GM18505 (cell line): ENCODE measurements around the gene SPATA2L.
A peak's percentile ranks its signal among the peaks of the same experiment; 100 is the strongest.

ENCODE experiments used
- ATAC-seq: cut with Tn5 transposase; IDR thresholded peaks from one replicate; pipeline ENCODE4 v1.9.1; 2021; ENCODE audit not compliant: unreplicated experiment
- POLR2A ChIP-seq: IDR thresholded peaks from 4 replicates; pipeline ENCODE4 v1.6.1; 2011; ENCODE audit warnings: borderline replicate concordance; ENCODE audit not compliant: insufficient read depth, insufficient read length; ENCODE audit errors: extremely low read depth

SPATA2L gene

GRCh38 chr16:89736554-89736953 is 35.0 kb upstream of the SPATA2L start:
- TF ChIP-seq POLR2A, result no peak
- no peak for ATAC-seq

DNA sequence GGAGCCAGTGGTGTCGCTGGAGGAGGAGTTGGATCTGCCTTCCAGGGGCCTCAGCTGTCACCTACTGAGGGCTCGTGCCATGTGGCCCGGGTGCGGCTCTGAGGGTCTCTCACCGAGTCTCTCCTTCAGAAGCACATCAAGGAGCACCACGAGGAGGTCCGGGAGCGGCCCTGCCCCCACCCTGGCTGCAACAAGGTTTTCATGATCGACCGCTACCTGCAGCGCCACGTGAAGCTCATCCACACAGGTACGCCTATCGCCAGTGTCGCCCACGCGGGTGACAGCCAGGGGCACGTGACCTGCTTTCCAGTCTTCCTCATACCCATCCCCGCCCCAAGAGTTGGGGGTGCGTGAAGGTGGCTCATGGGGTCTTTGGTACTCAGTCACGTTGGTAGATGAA is 32.3 kb upstream of the SPATA2L start:
- no peak for TF ChIP-seq POLR2A
- no peak for ATAC-seq

DNA sequence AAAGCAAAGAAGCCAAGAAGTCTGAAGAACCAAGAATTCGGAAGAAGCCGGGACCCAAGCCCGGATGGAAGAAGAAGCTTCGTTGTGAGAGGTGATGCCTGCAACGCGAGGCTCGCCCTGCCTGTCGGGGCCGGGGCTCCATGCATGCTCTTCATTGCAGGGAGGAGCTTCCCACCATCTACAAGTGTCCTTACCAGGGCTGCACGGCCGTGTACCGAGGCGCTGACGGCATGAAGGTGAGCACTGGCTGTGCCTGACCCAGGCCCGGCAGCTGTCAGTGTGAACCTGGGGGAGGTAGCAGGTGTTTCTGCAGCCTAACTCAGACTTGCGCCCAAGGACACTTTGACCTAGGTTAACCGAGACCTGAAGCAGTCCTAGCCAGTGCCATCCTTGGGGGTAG is 31.8 kb upstream of the SPATA2L start:
- TF ChIP-seq POLR2A, result no peak
- ATAC-seq, result no peak

DNA sequence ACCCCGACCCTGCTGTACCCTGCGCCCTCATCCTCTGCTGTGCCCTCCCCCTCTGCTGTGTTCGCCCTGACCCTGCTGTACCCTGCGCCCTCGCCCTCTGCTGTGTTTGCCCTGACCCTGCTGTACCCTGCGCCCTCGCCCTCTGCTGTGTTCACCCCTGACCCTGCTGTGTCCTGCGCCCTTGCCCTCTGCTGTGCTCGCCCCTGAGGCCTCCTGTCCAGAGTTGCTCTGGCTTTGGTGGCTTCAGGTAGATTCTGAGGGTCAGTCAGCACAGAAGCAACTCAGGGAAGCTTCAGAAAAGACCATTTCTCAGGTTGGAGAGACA is 31.4 kb upstream of the SPATA2L start:
- no peak for ATAC-seq
- peak; percentile 25 for TF ChIP-seq POLR2A

GRCh38 chr16:89732142-89732917 is 30.8 kb upstream of the SPATA2L start:
- no peak for ATAC-seq
- TF ChIP-seq POLR2A, result no peak

DNA sequence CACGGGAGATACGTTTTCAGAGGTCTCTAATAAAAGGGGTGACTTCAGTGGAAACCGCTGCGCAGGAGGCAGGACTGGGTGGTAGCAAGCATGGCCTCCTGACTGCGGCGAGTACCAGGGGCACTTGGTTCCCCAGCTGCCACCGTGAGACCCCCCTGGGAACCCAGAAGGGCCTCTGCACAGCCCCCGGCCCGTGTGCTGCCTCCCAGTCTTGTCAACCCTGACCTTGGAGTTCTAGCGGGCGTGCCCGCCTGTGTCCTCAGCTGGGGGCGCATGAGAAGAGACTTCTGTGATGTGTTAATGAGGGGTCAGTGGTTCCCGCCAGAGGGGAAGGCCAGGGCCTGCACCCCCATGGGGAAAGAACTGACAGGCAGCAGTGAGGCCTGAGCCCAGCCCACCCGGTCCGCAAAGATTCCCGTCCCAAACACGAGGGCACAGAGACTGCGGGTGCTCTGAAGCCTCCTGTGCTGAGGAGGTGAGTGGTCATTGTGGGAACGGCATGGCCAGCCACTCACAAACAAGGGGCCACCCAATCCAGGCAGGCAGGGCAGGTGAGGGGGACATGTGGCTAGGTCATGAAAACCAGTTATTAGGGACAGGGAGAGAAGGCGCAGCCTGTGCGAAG is 29.2 kb upstream of the SPATA2L start:
- TF ChIP-seq POLR2A, result no peak
- no peak for ATAC-seq

DNA sequence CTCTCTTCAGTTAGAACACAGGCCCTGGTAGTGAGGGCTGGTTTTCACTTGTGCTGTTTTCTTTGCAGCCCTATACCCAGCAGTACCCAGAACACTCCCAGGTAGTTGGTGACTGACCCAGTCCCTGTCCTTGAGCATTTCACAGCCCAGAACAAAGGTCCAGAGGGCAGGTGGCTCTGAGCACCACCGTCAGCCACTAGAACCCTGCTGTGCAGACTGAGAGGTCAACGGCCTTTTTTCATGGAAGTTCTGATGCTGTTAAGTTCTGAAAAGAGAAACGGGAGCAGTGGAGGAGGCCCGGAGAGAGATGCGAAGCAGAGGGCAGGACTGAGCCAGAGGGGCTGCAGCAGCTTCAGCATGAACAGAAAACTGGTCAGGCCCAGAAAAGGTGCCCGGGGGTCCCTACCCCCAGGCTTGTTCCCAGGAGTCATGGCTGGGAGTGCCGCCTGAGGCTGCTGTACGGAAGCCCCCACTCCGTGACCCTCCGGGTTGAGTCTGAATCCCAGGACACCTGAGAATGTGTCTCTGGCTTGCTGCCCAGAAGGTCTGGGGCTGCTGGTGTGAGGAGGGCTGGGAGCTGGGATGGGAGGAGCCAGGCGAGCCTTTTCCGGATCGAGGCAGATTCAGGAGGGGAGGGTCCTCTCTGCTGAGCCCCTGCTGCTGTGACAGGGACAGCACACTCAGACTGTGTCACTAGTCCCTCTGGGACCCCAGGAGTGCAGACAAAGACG is 28.5 kb upstream of the SPATA2L start:
- no peak for ATAC-seq

DNA sequence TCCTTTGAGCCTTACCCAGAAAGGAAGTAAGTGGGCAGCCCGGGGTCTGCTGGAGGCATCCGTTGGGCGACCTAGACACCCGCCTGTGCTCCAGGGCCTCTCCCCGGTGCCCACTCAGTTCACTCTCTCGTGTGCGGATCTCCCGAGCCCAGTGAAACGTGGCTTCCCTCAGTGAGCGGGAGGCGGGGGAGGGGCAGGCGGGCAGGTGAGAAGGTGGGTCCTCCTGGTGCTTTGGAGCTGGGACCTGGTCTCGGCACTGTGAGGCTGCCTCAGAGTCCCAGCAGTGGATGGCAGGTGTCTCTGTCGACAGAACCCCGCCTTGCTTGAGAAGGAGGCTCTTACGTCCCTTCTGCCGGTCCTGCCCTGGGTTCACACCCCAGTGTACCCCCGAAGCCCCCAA is 27.8 kb upstream of the SPATA2L start:
- ATAC-seq, result no peak
- TF ChIP-seq POLR2A, result no peak

More for the DNA sequence above, 28.5 kb upstream of the SPATA2L start:
- no peak for TF ChIP-seq POLR2A

GRCh38 chr16:89727406-89728120 is 26.1 kb upstream of the SPATA2L start:
- no peak for ATAC-seq
- no peak for TF ChIP-seq POLR2A

- ATAC-seq, result no peak
- peak; percentile 14 for TF ChIP-seq POLR2A
Observed at GRCh38 chr16:89723279-89724250, 22.1 kb upstream of the SPATA2L start.

- peak; percentile 4 for ATAC-seq
Observed at GRCh38 chr16:89722392-89723278, 21.1 kb upstream of the SPATA2L start.

More at GRCh38 chr16:89722392-89723278, 21.1 kb upstream of the SPATA2L start:
- peak; percentile 1 for TF ChIP-seq POLR2A
